ENCODE measurements around the gene SEMA6B.

Gene SEMA6B

GRCh38 chr19:4555657-4556561 lies 3.6 kb downstream of the SEMA6B start:
- peaks cover 0 to 41% of the 10 kb centered on the region in 2 experiments; a peak in 2 of 3 replicates for H3K36me3 ChIP-seq (ENCODE audit: control insufficient read depth in 2 of 2, insufficient read depth in 1 of 2, low read length in 2 of 2)
- no peak for TF ChIP-seq ZNF600 (tag by site-specific recombination; IDR thresholded peaks at IDR 0.05)
- TF ChIP-seq ZNF792 (tag by site-specific recombination; IDR thresholded peaks at IDR 0.05), result no peak
- TF ChIP-seq KLF8 (tag by site-specific recombination; IDR thresholded peaks at IDR 0.05), result peak; percentile 59
- TF ChIP-seq ZBTB26 (tag by site-specific recombination; optimal IDR thresholded peaks at IDR 0.05), result peak; percentile 8
- peak; percentile 100 for TF ChIP-seq KLF1 (tag by site-specific recombination; IDR thresholded peaks at IDR 0.05)
- peak; percentile 36; the same call in 1 of the 2 replicates for TF ChIP-seq SP2 (tag by site-specific recombination; IDR thresholded peaks at IDR 0.05)
- TF ChIP-seq HIC1 (tag by site-specific recombination; IDR thresholded peaks at IDR 0.05), result peak; percentile 73
- TF ChIP-seq KLF9 (tag by site-specific recombination; IDR thresholded peaks at IDR 0.05; ENCODE audit: low read depth), result peak; percentile 92
- TF ChIP-seq EGR2 (tag by site-specific recombination; IDR thresholded peaks at IDR 0.05; ENCODE audit: low read depth), result 0 out of 2 replicates have a peak, but pooled peaks have one; percentile 14
- TF ChIP-seq ZBTB8A (tag by site-specific recombination; IDR thresholded peaks at IDR 0.05), result no peak
- TF ChIP-seq ZNF311 (tag by site-specific recombination; IDR thresholded peaks at IDR 0.05; ENCODE audit: borderline replicate concordance), result no peak
- TF ChIP-seq OVOL3 (tag by site-specific recombination; IDR thresholded peaks at IDR 0.05), result no peak
- no peak for TF ChIP-seq ZXDB (tag by site-specific recombination; IDR thresholded peaks at IDR 0.05)
- no peak for TF ChIP-seq PRDM6 (tag by site-specific recombination; IDR thresholded peaks at IDR 0.05)
- ChIA-PET CTCF (interaction anchor here (0.7 to 2.2 kb wide), 6 partner anchors 9 to 180 kb away, joined by 3 to 11 read pairs (median 5); no protein-coding TSS in a partner anchor), POLR2A (no interaction called here)
- H3K4me3 ChIP-seq (ENCODE audit: low read depth, low read length), result no peak overlapping the region
- no peaks in the 10 kb centered on the region for H3K4me1 ChIP-seq (ENCODE audit: control insufficient read depth, insufficient read depth, low read length)
- H3K9me3 ChIP-seq (ENCODE audit: control insufficient read depth, insufficient read depth, low read depth, low read length), result no peaks in the 10 kb centered on the region
- H3K27ac ChIP-seq (ENCODE audit: extremely low read depth, low read depth, low read length), result no peak overlapping the region

- Histone ChIP-seq H3K27ac (ENCODE audit: extremely low read depth, low read depth, low read length) (no peak overlapping the region), H3K4me1 (ENCODE audit: control insufficient read depth, insufficient read depth, low read length) (no peaks in the 10 kb centered on the region), H3K4me3 (ENCODE audit: low read depth, low read length) (no peak overlapping the region), H3K9me3 (ENCODE audit: control insufficient read depth, insufficient read depth, low read depth, low read length) (no peaks in the 10 kb centered on the region), H3K36me3 (ENCODE audit: control insufficient read depth in 2 of 2, insufficient read depth in 1 of 2, low read length in 2 of 2) (peaks cover 0 to 48% of the 10 kb centered on the region in 2 experiments; a peak in 2 of 3 replicates)
- ChIA-PET POLR2A (no interaction called here), CTCF (interaction anchor here (0.6 to 2.2 kb wide), 4 partner anchors 14 to 299 kb away, joined by 3 to 8 read pairs (median 5); no protein-coding TSS in a partner anchor)
- no peak for TF ChIP-seq PRDM10 (tag by site-specific recombination; IDR thresholded peaks at IDR 0.05)
- TF ChIP-seq MYNN (tag by site-specific recombination; IDR thresholded peaks at IDR 0.05; ENCODE audit: borderline replicate concordance), result peak; percentile 88
- TF ChIP-seq ZNF514 (tag by site-specific recombination; IDR thresholded peaks at IDR 0.05), result no peak
- TF ChIP-seq ZNF670 (tag by site-specific recombination; IDR thresholded peaks at IDR 0.05; ENCODE audit: low read depth), result no peak
Measured at GRCh38 chr19:4554717-4555116, 4.8 kb downstream of the SEMA6B start.

Measured in HEK293 (cell line).